GM21786 (cell line): Measurements from ENCODE around the gene LAMB1.

ENCODE experiments used
- ATAC-seq: cut with Tn5 transposase; IDR thresholded peaks from one replicate; pipeline ENCODE4 v1.9.1; 2021; ENCODE audit not compliant: unreplicated experiment

Gene LAMB1

GRCh38 chr7:108018668-108019067, 15.7 kb upstream of the LAMB1 start:
- no peak for ATAC-seq

DNA sequence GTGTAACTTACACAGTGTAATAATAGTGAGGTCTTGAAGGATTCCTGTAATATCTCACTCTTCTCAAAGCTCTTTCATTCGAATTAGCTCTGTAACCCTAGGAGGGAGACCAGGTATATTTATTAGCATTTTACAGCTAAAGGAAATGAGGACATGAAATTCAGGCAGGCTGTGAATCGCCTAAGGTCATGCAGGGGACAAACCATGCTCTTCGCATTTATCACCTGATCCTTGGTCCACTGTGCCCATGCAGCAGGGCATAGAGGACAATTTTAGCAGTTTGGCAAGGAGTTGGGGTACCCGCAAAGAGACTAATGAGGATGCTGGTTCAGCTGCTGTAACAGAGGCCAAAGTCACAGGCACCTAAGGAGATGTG, 14.8 kb upstream of the LAMB1 start:
- ATAC-seq: no peak

- ATAC-seq: peak; percentile 60
Observed at GRCh38 chr7:108016841-108017775, 14.1 kb upstream of the LAMB1 start.

DNA sequence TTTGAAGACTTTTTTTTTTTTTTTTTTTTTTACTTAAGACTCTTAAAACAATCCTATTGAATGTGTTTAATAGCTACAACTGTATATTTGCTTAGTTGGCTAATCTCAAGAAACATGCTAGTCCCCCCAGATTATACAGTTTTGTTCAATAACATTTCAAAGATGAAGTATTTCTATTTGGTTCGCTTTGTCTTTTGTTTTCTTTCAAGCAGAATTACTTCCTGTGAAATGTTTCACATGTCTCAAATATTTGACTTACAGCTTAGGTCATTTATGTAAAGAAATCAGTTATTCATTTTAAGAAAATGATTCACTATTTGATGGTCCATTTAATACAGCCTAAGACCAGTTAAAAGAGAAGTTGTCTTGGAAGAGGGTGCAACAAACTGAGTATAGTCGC, 12.8 kb upstream of the LAMB1 start:
- no peak for ATAC-seq

DNA sequence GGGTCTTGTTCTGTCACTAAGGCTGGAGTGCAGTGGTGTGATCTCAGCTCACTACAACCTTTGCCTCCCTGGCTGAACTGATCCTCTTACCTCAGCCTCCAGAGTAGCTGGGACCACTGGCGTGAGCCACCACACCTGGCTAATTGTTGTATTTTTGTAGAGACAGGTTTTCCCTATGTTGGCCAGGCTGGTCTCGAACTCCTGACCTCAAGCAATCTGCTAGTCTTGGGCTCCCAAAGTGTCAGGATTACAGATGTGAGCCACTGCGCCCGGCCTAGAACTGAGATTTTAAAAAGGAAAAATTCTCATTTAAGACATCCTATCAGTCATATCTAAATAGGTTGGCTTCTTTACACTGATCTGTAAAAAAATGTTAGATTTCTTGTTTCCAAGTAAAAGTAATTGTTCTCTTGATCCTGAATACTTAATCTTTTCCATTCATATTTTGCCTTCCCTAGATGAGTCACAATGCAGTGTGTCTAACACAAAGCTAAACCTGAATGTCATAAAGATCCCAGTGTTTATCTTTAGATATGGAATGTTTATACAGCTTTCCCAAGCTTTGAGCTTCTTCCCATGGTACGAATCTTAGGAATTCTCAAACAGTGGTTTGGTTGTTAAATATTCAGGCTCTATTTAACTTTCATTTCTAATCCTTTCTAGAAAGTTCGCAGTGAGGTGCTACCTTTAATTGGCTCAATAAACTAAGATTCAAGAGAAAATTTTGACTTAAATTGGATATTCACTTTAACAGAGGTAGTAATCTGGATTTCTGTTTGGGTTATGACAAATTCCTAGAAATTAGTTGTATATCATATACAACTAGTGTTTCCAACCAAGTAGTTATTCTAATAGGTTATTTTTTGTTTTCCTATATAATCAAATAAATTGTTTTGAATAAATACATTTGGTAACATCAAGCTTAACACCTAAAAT, 12.1 kb upstream of the LAMB1 start:
- no peak for ATAC-seq

DNA sequence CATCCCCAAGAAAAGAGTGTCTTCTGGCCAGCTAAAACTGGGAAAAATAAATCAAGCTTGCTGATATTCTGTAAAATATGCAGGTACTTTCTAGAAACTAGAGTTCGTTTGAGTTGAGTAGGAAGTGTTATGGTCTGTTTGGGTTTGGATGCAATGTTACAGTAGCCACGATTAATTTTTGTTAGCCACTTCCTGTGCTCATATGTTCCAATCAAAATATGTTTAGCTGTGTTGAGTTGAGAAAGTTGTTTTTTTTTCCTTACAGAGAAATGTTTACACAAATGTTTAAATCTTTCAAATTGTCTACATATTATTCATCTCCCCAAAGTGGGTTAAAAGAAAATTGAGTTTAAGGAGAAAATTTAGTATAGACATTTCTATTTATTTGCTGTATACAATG, 11.3 kb upstream of the LAMB1 start:
- no peak for ATAC-seq

GRCh38 chr7:108012499-108013430, 9.8 kb upstream of the LAMB1 start:
- ATAC-seq: no peak

DNA sequence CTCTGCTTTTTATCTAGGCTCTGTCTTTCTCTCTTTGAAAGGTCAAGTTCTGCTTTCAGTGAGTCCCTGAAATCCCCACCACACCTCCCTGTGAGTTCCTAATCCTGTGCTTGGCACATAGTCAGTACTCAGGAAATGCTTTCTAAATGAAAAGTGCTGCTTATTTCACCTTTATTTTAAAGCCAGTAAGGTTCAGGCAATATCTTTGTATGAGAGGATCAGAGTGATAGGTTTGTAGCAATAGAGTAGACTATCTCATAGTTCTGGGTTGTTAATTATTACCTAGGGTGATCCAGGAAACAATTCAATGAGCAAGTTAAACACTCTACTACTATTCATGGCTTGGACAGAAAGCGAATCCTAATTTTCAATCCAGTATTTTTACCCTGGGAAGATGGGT, 7.4 kb upstream of the LAMB1 start:
- peak; percentile 63 for ATAC-seq

- ATAC-seq: no peak
Observed at GRCh38 chr7:108009873-108010272, 6.9 kb upstream of the LAMB1 start.

- ATAC-seq: no peak
Observed at GRCh38 chr7:108008827-108009226, 5.9 kb upstream of the LAMB1 start.

- no peak for ATAC-seq
Observed at GRCh38 chr7:108008240-108008639, 5.3 kb upstream of the LAMB1 start.

- no peak for ATAC-seq
Observed at GRCh38 chr7:108007762-108008161, 4.8 kb upstream of the LAMB1 start.

- no peak for ATAC-seq
Observed at GRCh38 chr7:108007261-108007660, 4.3 kb upstream of the LAMB1 start.

GRCh38 chr7:108004220-108005142, 1.5 kb upstream of the LAMB1 start:
- ATAC-seq: peak; percentile 65

- ATAC-seq: no peak
Observed at GRCh38 chr7:108003599-108003935, 606 bp upstream of the LAMB1 start.

DNA sequence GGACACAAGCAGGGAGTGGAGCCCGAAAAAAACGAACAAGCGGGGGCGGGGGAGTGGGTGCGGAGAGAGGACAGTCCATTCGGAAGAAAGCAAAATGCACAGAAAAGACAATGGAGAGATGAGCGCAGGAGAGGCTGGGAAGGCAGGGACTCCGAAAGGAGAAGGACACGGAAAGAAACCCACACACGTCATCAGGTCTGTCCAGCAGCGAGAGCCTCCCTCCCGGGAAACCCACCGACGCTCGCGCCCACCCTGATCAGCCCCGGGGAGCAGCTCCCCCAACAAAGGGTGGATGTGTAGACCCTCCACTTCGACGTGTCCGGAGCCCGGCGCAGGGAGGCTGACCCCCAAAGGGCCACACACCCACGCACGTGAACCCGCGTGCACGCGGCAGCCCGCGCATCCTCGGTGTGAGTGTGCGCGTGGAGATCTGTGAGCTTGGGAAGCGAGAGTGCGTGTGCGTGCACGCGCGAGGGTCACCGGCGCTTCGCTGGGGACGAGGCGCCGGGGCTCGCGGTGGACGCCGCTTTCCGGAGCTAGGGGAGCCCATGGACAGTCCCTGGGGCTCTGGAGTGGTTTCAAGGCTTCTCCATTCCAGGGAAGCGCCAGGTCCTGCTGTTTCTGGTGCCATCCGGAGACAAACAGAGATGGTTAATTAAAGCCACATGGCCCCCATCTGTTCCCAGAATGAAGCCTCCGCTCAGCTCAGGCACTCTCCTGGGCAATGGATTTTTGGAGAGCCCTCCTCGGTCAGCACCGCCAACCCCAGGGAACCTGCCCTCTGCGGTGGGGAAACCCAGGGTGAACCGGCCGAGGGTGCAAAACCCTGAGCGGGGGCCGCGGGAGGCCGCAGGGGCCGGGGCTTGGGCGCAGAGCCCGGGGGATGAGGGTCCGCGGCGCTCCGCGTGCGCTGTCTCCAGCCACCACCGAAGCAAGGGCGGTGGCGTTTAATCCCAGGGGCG, 916 bp downstream of the LAMB1 start:
- no peak for ATAC-seq

GRCh38 chr7:108000875-108001763, 1.8 kb downstream of the LAMB1 start:
- ATAC-seq: no peak
